LNCAP (cell line): ENCODE measurements around the gene TARS1.

Experiments used
- CTCF ChIP-seq: fragments of 450-650 bp; IDR thresholded peaks from 2 replicates; pipeline ENCODE4 v1.5.1; 2017; ENCODE audit warnings: mild to moderate bottlenecking

Gene TARS1

GRCh38 chr5:33513462-33514185 is 72.9 kb downstream of the TARS1 start:
- no peak for TF ChIP-seq CTCF

- no peak for TF ChIP-seq CTCF
Observed at GRCh38 chr5:33516421-33516820, 75.7 kb downstream of the TARS1 start.
